Calu3 (cell line): Measurements from ENCODE around the gene KDM3B. TPM values are rescaled to one million over a fixed set of nuclear protein-coding genes. Genes with fewer than 3 reads are reported as not detected.

Experiments used
- BruUV-seq: library from RNA; stranded (reverse); fragments of 400-500 nt; replicated peaks from 2 replicates; lab custom pipeline; 2021; lab: Mats Ljungman, UMichigan
- CTCF ChIA-PET: fragments of 300-600 bp; sonication (Branson Sonifier 250); formaldehyde crosslinking; loops from one replicate; lab custom pipeline; 2022; ENCODE audit warnings: antibody characterized with exemption; lab: Charles Lee
- DNase-seq: peaks from one replicate; pipeline ENCODE4 v3.0.0; 2022
- H3K27ac Mint-ChIP-seq: one replicate; pipeline ENCODE4 v1.8.0; 2022; ENCODE audit warnings: mixed read lengths; ENCODE audit not compliant: unreplicated experiment
- H3K27me3 Mint-ChIP-seq: one replicate; pipeline ENCODE4 v1.8.0; 2022; ENCODE audit warnings: mixed read lengths; ENCODE audit not compliant: unreplicated experiment
- H3K36me3 Mint-ChIP-seq: one replicate; pipeline ENCODE4 v1.8.0; 2022; ENCODE audit warnings: mild to moderate bottlenecking, moderate library complexity, mixed read lengths; ENCODE audit not compliant: insufficient read depth, unreplicated experiment
- H3K4me1 Mint-ChIP-seq: one replicate; pipeline ENCODE4 v1.8.0; 2022; ENCODE audit warnings: mild to moderate bottlenecking, low read depth, mixed read lengths; ENCODE audit not compliant: unreplicated experiment
- H3K4me3 Mint-ChIP-seq: one replicate; pipeline ENCODE4 v1.8.0; 2022; ENCODE audit warnings: mild to moderate bottlenecking, low read depth, moderate library complexity, mixed read lengths; ENCODE audit not compliant: unreplicated experiment
- H3K9me3 Mint-ChIP-seq: one replicate; pipeline ENCODE4 v1.8.0; 2022; ENCODE audit warnings: low read depth, mixed read lengths; ENCODE audit not compliant: unreplicated experiment
- intact Hi-C: fragments of 100-400 bp; cut with micrococcal nuclease; formaldehyde crosslinking; loops from one replicate; pipeline ENCODE4 v1.10.0; 2022; ENCODE audit not compliant: unreplicated experiment
- total RNA-seq: library from RNA; stranded (reverse); gene quantifications from 2 replicates; pipeline ENCODE4 v1.2.3, GENCODE V29; 2022
- TF ChIP-seq, protein P1 (sequence below): fragments of 200-600 bp; IDR thresholded peaks from one replicate; pipeline ENCODE4 v1.8.0; 2022; ENCODE audit warnings: antibody characterized with exemption; ENCODE audit not compliant: unreplicated experiment

Gene KDM3B
- total RNA-seq, 1 experiment from 2014 or later = 73.5 TPM

DNA sequence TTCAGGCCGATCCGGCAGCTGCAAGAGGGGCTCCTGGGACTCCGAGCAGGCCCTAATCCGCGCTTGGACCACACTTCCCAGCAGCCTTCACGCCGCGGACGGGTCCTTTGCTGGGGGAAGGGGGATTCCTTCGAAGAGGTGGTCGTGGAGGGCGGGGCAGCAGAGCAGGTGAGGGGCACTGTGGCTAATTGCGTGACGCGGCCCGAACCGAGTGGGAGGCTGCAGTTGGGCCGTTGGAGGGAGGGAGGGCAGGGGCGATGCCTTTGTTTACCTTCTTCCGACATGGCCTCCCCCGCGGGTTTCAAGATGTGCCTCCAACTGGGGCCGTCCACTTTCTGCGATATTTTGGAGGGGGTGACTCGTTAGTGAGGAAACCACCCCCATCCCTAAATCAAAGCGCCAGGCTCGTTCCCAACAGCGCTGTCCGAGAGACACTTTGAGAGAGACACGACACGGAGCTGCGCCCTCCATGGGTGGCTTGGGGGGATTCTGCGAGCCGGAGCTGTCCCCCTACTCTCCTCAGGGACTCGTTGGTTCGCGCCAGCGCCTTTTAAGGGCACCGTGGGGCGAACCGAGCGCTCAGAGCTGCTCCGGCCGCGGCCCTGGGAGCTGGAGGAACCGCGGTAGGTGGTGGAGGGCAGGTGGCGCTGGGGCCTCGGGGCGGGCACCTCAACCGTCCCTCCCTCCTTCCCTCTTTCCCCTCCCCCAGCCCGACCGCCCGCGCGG lies 14.6 kb upstream of the KDM3B start, which contains the start of gene FAM53C:
Gene FAM53C (plus strand): TSS at position 582 of the 726 bp plus-strand sequence. CDS start 3,070 bp downstream, outside the sequence.
- intact Hi-C loops = loop anchor here (5.0 kb wide), 1 partner anchor 116 kb away; no protein-coding TSS in a partner anchor
- BruUV-seq = no TSS peak
- peak; percentile 97 for DNase-seq
- H3K27me3 Mint-ChIP-seq = no peaks in the 10 kb centered on the region
- peak within 1 kb of the TSS; percentile 87 for H3K4me3 Mint-ChIP-seq
- CTCF ChIA-PET = interaction anchor here (0.6 to 3.6 kb wide), 4 partner anchors 15 to 831 kb away, joined by 3 to 54 read pairs (median 4); partner anchors contain the start of gene KDM3B
- peaks cover 61% of the 10 kb centered on the region for H3K36me3 Mint-ChIP-seq
- H3K4me1 Mint-ChIP-seq = peaks cover 10% of the 10 kb centered on the region
- TF ChIP-seq, protein P1, sequence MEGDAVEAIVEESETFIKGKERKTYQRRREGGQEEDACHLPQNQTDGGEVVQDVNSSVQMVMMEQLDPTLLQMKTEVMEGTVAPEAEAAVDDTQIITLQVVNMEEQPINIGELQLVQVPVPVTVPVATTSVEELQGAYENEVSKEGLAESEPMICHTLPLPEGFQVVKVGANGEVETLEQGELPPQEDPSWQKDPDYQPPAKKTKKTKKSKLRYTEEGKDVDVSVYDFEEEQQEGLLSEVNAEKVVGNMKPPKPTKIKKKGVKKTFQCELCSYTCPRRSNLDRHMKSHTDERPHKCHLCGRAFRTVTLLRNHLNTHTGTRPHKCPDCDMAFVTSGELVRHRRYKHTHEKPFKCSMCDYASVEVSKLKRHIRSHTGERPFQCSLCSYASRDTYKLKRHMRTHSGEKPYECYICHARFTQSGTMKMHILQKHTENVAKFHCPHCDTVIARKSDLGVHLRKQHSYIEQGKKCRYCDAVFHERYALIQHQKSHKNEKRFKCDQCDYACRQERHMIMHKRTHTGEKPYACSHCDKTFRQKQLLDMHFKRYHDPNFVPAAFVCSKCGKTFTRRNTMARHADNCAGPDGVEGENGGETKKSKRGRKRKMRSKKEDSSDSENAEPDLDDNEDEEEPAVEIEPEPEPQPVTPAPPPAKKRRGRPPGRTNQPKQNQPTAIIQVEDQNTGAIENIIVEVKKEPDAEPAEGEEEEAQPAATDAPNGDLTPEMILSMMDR = no peak
- H3K27ac Mint-ChIP-seq = peak within 1 kb of the TSS; percentile 99
- no peaks in the 10 kb centered on the region for H3K9me3 Mint-ChIP-seq

DNA sequence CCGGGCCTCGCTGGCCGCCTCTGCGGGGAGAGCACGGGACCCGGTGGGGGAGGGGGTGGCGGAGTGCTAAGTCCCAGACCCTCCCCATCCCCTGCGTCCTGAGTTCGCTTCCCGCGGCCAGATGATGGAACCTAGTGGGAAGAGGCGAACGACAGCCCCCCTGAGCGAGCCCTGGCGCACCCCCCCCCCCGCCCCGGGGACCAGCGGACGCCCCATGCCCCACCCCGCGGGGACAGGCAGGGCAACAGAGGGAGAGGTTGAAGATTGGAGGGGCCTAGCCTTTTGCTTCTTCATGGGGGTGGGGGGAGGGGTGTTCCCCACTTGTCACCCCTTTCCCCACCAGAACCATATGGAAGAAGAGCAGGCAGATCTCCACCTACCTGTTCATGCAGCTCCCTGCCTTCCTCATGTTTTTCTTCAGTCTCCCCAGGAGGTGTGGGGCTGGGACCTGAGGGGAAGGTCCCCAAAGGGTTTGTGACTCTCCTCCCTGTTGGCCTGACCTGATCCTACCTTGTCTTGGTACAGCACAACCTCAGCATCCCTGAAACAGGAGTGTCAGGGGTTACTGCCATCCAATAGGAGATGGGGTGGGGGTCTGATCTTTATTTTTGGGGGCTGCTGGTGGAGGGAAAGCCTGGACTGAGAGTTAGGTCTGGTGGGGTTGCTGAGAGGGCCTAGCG lies 13.9 kb upstream of the KDM3B start:
- H3K27ac Mint-ChIP-seq = peak overlapping the region; percentile 99
- H3K36me3 Mint-ChIP-seq = peaks cover 65% of the 10 kb centered on the region
- H3K4me1 Mint-ChIP-seq = peaks cover 10% of the 10 kb centered on the region
- H3K27me3 Mint-ChIP-seq = no peaks in the 10 kb centered on the region
- TF ChIP-seq, protein P1 = no peak
- CTCF ChIA-PET = interaction anchor here (0.6 to 3.6 kb wide), 3 partner anchors 15 to 350 kb away, joined by 3 to 54 read pairs (median 3); partner anchors contain the start of gene KDM3B
- DNase-seq = no peak
- intact Hi-C loops = loop anchor here (5.0 kb wide), 1 partner anchor 116 kb away; no protein-coding TSS in a partner anchor
- BruUV-seq = no TSS peak
- no peaks in the 10 kb centered on the region for H3K9me3 Mint-ChIP-seq
- H3K4me3 Mint-ChIP-seq = peak overlapping the region; percentile 87

DNA sequence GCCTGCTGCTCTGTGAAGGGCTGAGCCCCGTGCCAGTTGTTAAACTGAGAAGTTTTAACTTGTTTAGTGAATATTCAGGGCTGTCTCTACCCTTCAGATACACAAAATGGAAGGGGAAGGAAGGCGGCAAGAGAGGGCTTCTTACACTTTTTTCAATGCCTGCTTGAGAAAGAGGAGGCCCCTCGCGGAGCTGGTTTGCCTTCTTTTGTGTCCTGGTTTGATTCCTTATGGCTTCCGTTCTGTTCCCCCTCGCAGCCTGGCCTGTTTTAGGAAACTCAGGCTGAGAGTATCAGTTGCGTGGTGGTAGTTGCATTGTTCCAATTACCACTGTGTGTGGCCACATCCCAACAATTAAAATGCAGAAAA lies 13.4 kb upstream of the KDM3B start:
- TF ChIP-seq, protein P1 = no peak
- intact Hi-C loops = loop anchor here (5.0 kb wide), 1 partner anchor 117 kb away; no protein-coding TSS in a partner anchor
- H3K4me3 Mint-ChIP-seq = peak overlapping the region; percentile 87
- peak overlapping the region; percentile 99 for H3K27ac Mint-ChIP-seq
- CTCF ChIA-PET = interaction anchor here (3.6 kb wide), 1 partner anchor 14 kb away, joined by 54 read pairs; the partner anchor contains the start of gene KDM3B
- H3K36me3 Mint-ChIP-seq = peaks cover 69% of the 10 kb centered on the region
- H3K27me3 Mint-ChIP-seq = no peaks in the 10 kb centered on the region
- peak; percentile 14 for DNase-seq
- TSS peak; percentile 41 for BruUV-seq
- H3K9me3 Mint-ChIP-seq = no peaks in the 10 kb centered on the region
- H3K4me1 Mint-ChIP-seq = peaks cover 10% of the 10 kb centered on the region

DNA sequence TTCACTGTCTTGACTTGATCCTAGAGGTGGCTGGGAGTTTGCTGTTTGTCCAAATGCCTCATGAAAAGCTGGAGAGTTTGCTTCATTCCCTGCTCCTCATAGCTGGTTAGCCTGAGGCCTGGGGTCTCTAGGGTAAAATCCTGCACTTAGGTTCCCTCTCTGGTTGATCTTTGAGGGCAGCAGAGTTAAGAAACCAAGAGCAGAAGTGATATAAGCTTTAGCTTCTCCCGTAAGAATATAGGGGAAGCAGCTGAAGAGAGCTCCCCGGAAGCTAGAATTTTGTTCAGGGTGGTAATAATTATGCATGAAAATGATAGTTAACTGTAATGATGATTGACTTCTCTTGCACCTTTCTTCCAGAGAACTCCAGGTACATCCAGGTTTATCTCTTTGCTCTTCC lies 13.0 kb upstream of the KDM3B start:
- no peaks in the 10 kb centered on the region for H3K27me3 Mint-ChIP-seq
- H3K4me1 Mint-ChIP-seq = peaks cover 10% of the 10 kb centered on the region
- intact Hi-C loops = loop anchor here (5.0 kb wide), 1 partner anchor 117 kb away; no protein-coding TSS in a partner anchor
- CTCF ChIA-PET = interaction anchor here (3.6 kb wide), 1 partner anchor 14 kb away, joined by 54 read pairs; the partner anchor contains the start of gene KDM3B
- no peaks in the 10 kb centered on the region for H3K9me3 Mint-ChIP-seq
- peaks cover 73% of the 10 kb centered on the region for H3K36me3 Mint-ChIP-seq
- BruUV-seq = no TSS peak
- no peak for DNase-seq
- peak overlapping the region; percentile 87 for H3K4me3 Mint-ChIP-seq
- TF ChIP-seq, protein P1 = no peak
- H3K27ac Mint-ChIP-seq = peak overlapping the region; percentile 99
